HCT116 (cell line): Measurements from ENCODE around the gene TBCC.

Source experiments
- ATF3 ChIP-seq: IDR thresholded peaks from 2 replicates; pipeline ENCODE4 v1.6.1; 2012
- CTCF ChIP-seq, 3 experiments: fragments of 200-600 bp in 1 of 3; sonication (generic) in 1 of 3; IDR thresholded peaks in 2 of 3; conservative IDR thresholded peaks in 1 of 3; 2 replicates each; pipeline ENCODE4 v1.5.1; 2012 to 2017; ENCODE audit warnings: low read depth in 2 of 3, low read length in 2 of 3, antibody characterized with exemption in 1 of 3, borderline replicate concordance in 1 of 3, control low read depth in 1 of 3, mild to moderate bottlenecking in 1 of 3, mixed read lengths in 1 of 3, mixed run types in 1 of 3, moderate library complexity in 1 of 3; ENCODE audit not compliant: insufficient read depth in 1 of 3
- ELF1 ChIP-seq: IDR thresholded peaks from 2 replicates; pipeline ENCODE4 v1.6.1; 2012; ENCODE audit warnings: low read depth, borderline replicate concordance
- EZH2 ChIP-seq: fragments of 200-600 bp; sonication (generic); IDR thresholded peaks from 2 replicates; pipeline ENCODE4 v1.6.1; 2017; ENCODE audit warnings: antibody characterized with exemption, mixed run types
- MAX ChIP-seq: IDR thresholded peaks from 2 replicates; pipeline ENCODE4 v1.6.1; 2012
- POLR2A ChIP-seq: IDR thresholded peaks from 2 replicates; pipeline ENCODE4 v1.7.0; 2011; ENCODE audit warnings: borderline replicate concordance; ENCODE audit not compliant: insufficient read depth, insufficient read length; ENCODE audit errors: extremely low read depth
- SRF ChIP-seq: IDR thresholded peaks from 2 replicates; pipeline ENCODE4 v1.6.1; 2012; ENCODE audit warnings: low read depth
- ZFX ChIP-seq: fragments of 450-650 bp; IDR thresholded peaks from 2 replicates; pipeline ENCODE4 v1.6.1; 2017
- TF ChIP-seq, protein P1 (sequence below): IDR thresholded peaks from 2 replicates; pipeline ENCODE4 v1.6.1; 2012; ENCODE audit warnings: low read depth

GRCh38 chr6:42720739-42721138 is 25.2 kb downstream of the TBCC start:
- TF ChIP-seq ELF1 (no peak), CTCF (IDR thresholded peaks at IDR 0.05 in 2 of 3, conservative IDR thresholded peaks at IDR 0.05 in 1 of 3; ENCODE audit: borderline replicate concordance in 1 of 3, insufficient read depth in 1 of 3, low read depth in 2 of 3, low read length in 2 of 3) (no peak), ATF3 (no peak), SRF (no peak), ZFX (no peak), POLR2A (no peak), EZH2 (no peak), MAX (no peak)
- TF ChIP-seq, protein P1, sequence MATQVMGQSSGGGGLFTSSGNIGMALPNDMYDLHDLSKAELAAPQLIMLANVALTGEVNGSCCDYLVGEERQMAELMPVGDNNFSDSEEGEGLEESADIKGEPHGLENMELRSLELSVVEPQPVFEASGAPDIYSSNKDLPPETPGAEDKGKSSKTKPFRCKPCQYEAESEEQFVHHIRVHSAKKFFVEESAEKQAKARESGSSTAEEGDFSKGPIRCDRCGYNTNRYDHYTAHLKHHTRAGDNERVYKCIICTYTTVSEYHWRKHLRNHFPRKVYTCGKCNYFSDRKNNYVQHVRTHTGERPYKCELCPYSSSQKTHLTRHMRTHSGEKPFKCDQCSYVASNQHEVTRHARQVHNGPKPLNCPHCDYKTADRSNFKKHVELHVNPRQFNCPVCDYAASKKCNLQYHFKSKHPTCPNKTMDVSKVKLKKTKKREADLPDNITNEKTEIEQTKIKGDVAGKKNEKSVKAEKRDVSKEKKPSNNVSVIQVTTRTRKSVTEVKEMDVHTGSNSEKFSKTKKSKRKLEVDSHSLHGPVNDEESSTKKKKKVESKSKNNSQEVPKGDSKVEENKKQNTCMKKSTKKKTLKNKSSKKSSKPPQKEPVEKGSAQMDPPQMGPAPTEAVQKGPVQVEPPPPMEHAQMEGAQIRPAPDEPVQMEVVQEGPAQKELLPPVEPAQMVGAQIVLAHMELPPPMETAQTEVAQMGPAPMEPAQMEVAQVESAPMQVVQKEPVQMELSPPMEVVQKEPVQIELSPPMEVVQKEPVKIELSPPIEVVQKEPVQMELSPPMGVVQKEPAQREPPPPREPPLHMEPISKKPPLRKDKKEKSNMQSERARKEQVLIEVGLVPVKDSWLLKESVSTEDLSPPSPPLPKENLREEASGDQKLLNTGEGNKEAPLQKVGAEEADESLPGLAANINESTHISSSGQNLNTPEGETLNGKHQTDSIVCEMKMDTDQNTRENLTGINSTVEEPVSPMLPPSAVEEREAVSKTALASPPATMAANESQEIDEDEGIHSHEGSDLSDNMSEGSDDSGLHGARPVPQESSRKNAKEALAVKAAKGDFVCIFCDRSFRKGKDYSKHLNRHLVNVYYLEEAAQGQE, result no peak
